ENCODE results near the gene TFCP2L1. TPM values are rescaled to one million over a fixed set of nuclear protein-coding genes. Genes with fewer than 3 reads are reported as not detected.

Gene TFCP2L1
- total RNA-seq, 1 donor from 2014 or later = 0.02 TPM

DNA sequence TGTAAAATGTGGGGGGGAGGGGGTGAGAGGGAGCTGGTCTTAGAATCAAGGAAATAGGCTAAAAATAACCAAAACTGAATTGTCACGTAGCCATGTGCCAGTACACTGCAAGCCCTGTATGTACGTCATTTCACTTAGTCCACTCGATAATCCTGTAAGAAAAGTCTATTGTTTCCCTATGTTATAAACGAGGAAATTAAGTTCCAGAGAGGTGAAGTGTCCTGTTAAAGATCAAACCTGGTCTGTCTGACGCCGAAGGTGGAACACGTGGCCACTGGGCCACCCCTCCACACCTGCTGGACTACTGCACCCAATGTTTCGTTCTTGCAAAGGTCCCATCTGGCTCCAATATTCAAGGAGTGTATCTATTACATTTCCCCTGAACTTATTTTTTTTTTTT lies 29.6 kb downstream of the TFCP2L1 start:
- no peak overlapping the region for H3K4me3 Mint-ChIP-seq (ENCODE audit: unreplicated experiment)
- H3K27ac Mint-ChIP-seq (ENCODE audit: unreplicated experiment) = no peak overlapping the region
- H3K27me3 Mint-ChIP-seq (ENCODE audit: low read depth) = peaks cover 24% of the 10 kb centered on the region
- no peaks in the 10 kb centered on the region for H3K4me1 Mint-ChIP-seq (ENCODE audit: low read depth)
- H3K36me3 Mint-ChIP-seq (ENCODE audit: low read depth) = peaks cover 1% of the 10 kb centered on the region
- TF ChIP-seq CTCF (IDR thresholded peaks at IDR 0.05) = no peak
- no peak for DNase-seq (ENCODE audit: low spot score)
- H3K9me3 Mint-ChIP-seq (ENCODE audit: low read depth) = no peaks in the 10 kb centered on the region

GRCh38 chr2:121254748-121255147 lies 30.3 kb downstream of the TFCP2L1 start:
- no peak for TF ChIP-seq CTCF (IDR thresholded peaks at IDR 0.05)
- Mint-ChIP-seq H3K27me3 (ENCODE audit: low read depth) (peaks cover 24% of the 10 kb centered on the region), H3K4me3 (ENCODE audit: unreplicated experiment) (no peak overlapping the region), H3K36me3 (ENCODE audit: low read depth) (peaks cover 1% of the 10 kb centered on the region), H3K27ac (ENCODE audit: unreplicated experiment) (no peak overlapping the region), H3K9me3 (ENCODE audit: low read depth) (no peaks in the 10 kb centered on the region), H3K4me1 (ENCODE audit: low read depth) (no peaks in the 10 kb centered on the region)
- no peak for DNase-seq (ENCODE audit: low spot score)

DNA sequence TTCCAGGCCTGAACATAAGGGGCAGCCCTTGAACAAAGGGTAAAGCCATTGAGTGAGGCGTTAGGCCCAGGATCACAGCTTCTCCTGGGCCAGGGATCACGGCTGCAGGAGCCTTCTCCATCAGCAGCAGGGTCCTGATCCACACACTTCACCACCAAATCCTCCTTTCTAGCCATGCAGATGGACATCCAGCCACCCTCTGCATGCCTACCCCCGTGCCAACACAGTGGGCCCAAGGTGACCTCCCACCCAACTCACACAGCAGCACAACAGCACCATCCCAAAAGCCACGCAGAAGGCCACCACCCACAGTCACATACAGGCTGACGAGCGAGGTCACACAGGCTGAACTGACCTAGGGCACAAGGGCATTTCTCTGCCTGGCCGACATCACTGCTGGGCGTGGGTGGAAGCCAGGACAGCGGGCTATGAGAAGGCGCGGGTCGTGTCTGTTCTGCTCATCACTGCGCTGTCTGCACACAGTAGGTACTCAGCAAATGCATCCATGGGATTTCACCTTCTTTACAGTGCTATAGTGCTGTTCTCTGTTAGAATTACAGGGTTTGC lies 31.2 kb downstream of the TFCP2L1 start:
- no peak overlapping the region for H3K4me3 Mint-ChIP-seq (ENCODE audit: unreplicated experiment)
- H3K36me3 Mint-ChIP-seq (ENCODE audit: low read depth) = peaks cover 1% of the 10 kb centered on the region
- no peak overlapping the region for H3K27ac Mint-ChIP-seq (ENCODE audit: unreplicated experiment)
- no peak for TF ChIP-seq CTCF (IDR thresholded peaks at IDR 0.05)
- no peaks in the 10 kb centered on the region for H3K9me3 Mint-ChIP-seq (ENCODE audit: low read depth)
- H3K27me3 Mint-ChIP-seq (ENCODE audit: low read depth) = peaks cover 30% of the 10 kb centered on the region
- H3K4me1 Mint-ChIP-seq (ENCODE audit: low read depth) = no peaks in the 10 kb centered on the region
- DNase-seq (ENCODE audit: low spot score) = no peak

GRCh38 chr2:121253021-121253673 lies 31.9 kb downstream of the TFCP2L1 start:
- no peak for DNase-seq (ENCODE audit: low spot score)
- no peak for TF ChIP-seq CTCF (IDR thresholded peaks at IDR 0.05)
- peaks cover 30% of the 10 kb centered on the region for H3K27me3 Mint-ChIP-seq (ENCODE audit: low read depth)
- H3K4me3 Mint-ChIP-seq (ENCODE audit: unreplicated experiment) = no peak overlapping the region
- H3K4me1 Mint-ChIP-seq (ENCODE audit: low read depth) = no peaks in the 10 kb centered on the region
- no peaks in the 10 kb centered on the region for H3K9me3 Mint-ChIP-seq (ENCODE audit: low read depth)
- H3K36me3 Mint-ChIP-seq (ENCODE audit: low read depth) = peaks cover 1% of the 10 kb centered on the region
- no peak overlapping the region for H3K27ac Mint-ChIP-seq (ENCODE audit: unreplicated experiment)

GRCh38 chr2:121251497-121251896 lies 33.5 kb downstream of the TFCP2L1 start:
- Mint-ChIP-seq H3K27ac (ENCODE audit: unreplicated experiment) (no peak overlapping the region), H3K27me3 (ENCODE audit: low read depth) (peaks cover 37% of the 10 kb centered on the region), H3K36me3 (ENCODE audit: low read depth) (peaks cover 1% of the 10 kb centered on the region), H3K9me3 (ENCODE audit: low read depth) (no peaks in the 10 kb centered on the region), H3K4me3 (ENCODE audit: unreplicated experiment) (no peak overlapping the region), H3K4me1 (ENCODE audit: low read depth) (no peaks in the 10 kb centered on the region)
- no peak for TF ChIP-seq CTCF (IDR thresholded peaks at IDR 0.05)
- DNase-seq (ENCODE audit: low spot score) = no peak
